WTC11 (cell line): ENCODE data around the gene FRMD4B. TPM values are rescaled to one million over a fixed set of nuclear protein-coding genes. Genes with fewer than 3 reads are reported as not detected.

ENCODE experiments used
- ATAC-seq: fragments of 200-7000 bp; cut with Tn5 transposase; 2 replicates; pipeline ENCODE4 v1.10.0; 2021; ENCODE audit warnings: mild to moderate bottlenecking, moderate library complexity
- CTCF ChIA-PET: fragments of 300-600 bp; sonication (Branson Sonifier 250); formaldehyde crosslinking; loops from one replicate; lab custom pipeline; 2021; ENCODE audit warnings: antibody characterized with exemption; lab: Charles Lee
- POLR2A ChIA-PET: fragments of 350-600 bp; sonication (Branson Sonifier 250); formaldehyde crosslinking; loops from one replicate; lab custom pipeline; 2021; ENCODE audit warnings: antibody characterized with exemption; lab: Charles Lee
- DNase-seq: peaks from one replicate; pipeline ENCODE4 v3.0.0; 2021; ENCODE audit warnings: low spot score
- H3K27ac Mint-ChIP-seq: 2 replicates; pipeline ENCODE4 v1.8.0; 2021; ENCODE audit warnings: mixed read lengths
- H3K27me3 Mint-ChIP-seq: 2 replicates; pipeline ENCODE4 v1.8.0; 2021; ENCODE audit warnings: low read depth, mild to moderate bottlenecking, moderate library complexity, mixed read lengths
- H3K36me3 Mint-ChIP-seq: 2 replicates; pipeline ENCODE4 v1.8.0; 2021; ENCODE audit warnings: mixed read lengths
- H3K4me1 Mint-ChIP-seq: 2 replicates; pipeline ENCODE4 v1.8.0; 2022; ENCODE audit warnings: mixed read lengths
- H3K4me3 Mint-ChIP-seq: 2 replicates; pipeline ENCODE4 v1.8.0; 2021; ENCODE audit warnings: mild to moderate bottlenecking, moderate library complexity, mixed read lengths
- H3K9me3 Mint-ChIP-seq: 2 replicates; pipeline ENCODE4 v1.8.0; 2021; ENCODE audit warnings: mixed read lengths
- AR ChIP-seq: fragments of 250-450 bp; sonication (Bioruptor Pico); IDR thresholded peaks from 2 replicates; pipeline ENCODE4 v1.9.0; 2021; ENCODE audit warnings: mild to moderate bottlenecking
- ATF3 ChIP-seq: sonication (generic); formaldehyde crosslinking; conservative IDR thresholded peaks from 2 replicates; pipeline ENCODE4 v1.8.1; 2022; ENCODE audit warnings: mild to moderate bottlenecking, missing genetic modification reagents
- E2F1 ChIP-seq: sonication (generic); formaldehyde crosslinking; IDR thresholded peaks from 2 replicates; pipeline ENCODE4 v1.8.0; 2022; ENCODE audit warnings: mild to moderate bottlenecking, missing genetic modification reagents
- E2F4 ChIP-seq: sonication (generic); formaldehyde crosslinking; IDR thresholded peaks from 2 replicates; pipeline ENCODE4 v1.8.1; 2022; ENCODE audit warnings: low read depth, mild to moderate bottlenecking, moderate library complexity, missing genetic modification reagents, borderline replicate concordance
- ELF4 ChIP-seq: sonication (generic); formaldehyde crosslinking; IDR thresholded peaks from 2 replicates; pipeline ENCODE4 v1.8.1; 2022; ENCODE audit warnings: low read depth, mild to moderate bottlenecking, moderate library complexity, missing genetic modification reagents
- FOXJ3 ChIP-seq: sonication (generic); formaldehyde crosslinking; IDR thresholded peaks from 2 replicates; pipeline ENCODE4 v1.9.0; 2021; ENCODE audit warnings: missing genetic modification reagents, mild to moderate bottlenecking, borderline replicate concordance
- HMGXB4 ChIP-seq: sonication (generic); formaldehyde crosslinking; IDR thresholded peaks from 2 replicates; pipeline ENCODE4 v1.8.1; 2023; ENCODE audit warnings: mild to moderate bottlenecking, moderate library complexity, missing genetic modification reagents
- JAZF1 ChIP-seq: fragments of 250-450 bp; sonication (Bioruptor Pico); IDR thresholded peaks from 2 replicates; pipeline ENCODE4 v1.9.0; 2021; ENCODE audit warnings: moderate library complexity, mild to moderate bottlenecking, inconsistent platforms
- MYBL2 ChIP-seq: sonication (generic); formaldehyde crosslinking; IDR thresholded peaks from 2 replicates; pipeline ENCODE4 v1.8.1; 2023; ENCODE audit warnings: mild to moderate bottlenecking, moderate library complexity, missing genetic modification reagents
- NR2C2 ChIP-seq: sonication (generic); formaldehyde crosslinking; IDR thresholded peaks from 2 replicates; pipeline ENCODE4 v1.8.0; 2022; ENCODE audit warnings: mild to moderate bottlenecking, missing genetic modification reagents
- PRRX2 ChIP-seq: fragments of 250-450 bp; sonication (Bioruptor Pico); IDR thresholded peaks from 2 replicates; pipeline ENCODE4 v1.8.0; 2021; ENCODE audit warnings: mild to moderate bottlenecking
- STAT6 ChIP-seq: sonication (generic); formaldehyde crosslinking; conservative IDR thresholded peaks from 2 replicates; pipeline ENCODE4 v1.8.1; 2023; ENCODE audit warnings: mild to moderate bottlenecking, low read depth, missing genetic modification reagents, moderate library complexity
- TCF7 ChIP-seq: sonication (generic); formaldehyde crosslinking; IDR thresholded peaks from 2 replicates; pipeline ENCODE4 v1.8.0; 2022; ENCODE audit warnings: mild to moderate bottlenecking, low read depth, missing genetic modification reagents, moderate library complexity
- TP53 ChIP-seq: sonication (generic); formaldehyde crosslinking; IDR thresholded peaks from 2 replicates; pipeline ENCODE4 v1.8.1; 2023; ENCODE audit warnings: mild to moderate bottlenecking, missing genetic modification reagents
- USF1 ChIP-seq: sonication (generic); formaldehyde crosslinking; IDR thresholded peaks from 2 replicates; pipeline ENCODE4 v1.8.0; 2022; ENCODE audit warnings: mild to moderate bottlenecking, missing genetic modification reagents
- ZBTB43 ChIP-seq: sonication (generic); formaldehyde crosslinking; IDR thresholded peaks from 2 replicates; pipeline ENCODE4 v1.8.1; 2023; ENCODE audit warnings: mild to moderate bottlenecking, missing genetic modification reagents
- ZNF232 ChIP-seq: sonication (generic); formaldehyde crosslinking; IDR thresholded peaks from 2 replicates; pipeline ENCODE4 v1.8.0; 2022; ENCODE audit warnings: mild to moderate bottlenecking, missing genetic modification reagents
- ZNF281 ChIP-seq: sonication (generic); formaldehyde crosslinking; IDR thresholded peaks from 2 replicates; pipeline ENCODE4 v1.8.0; 2023; ENCODE audit warnings: mild to moderate bottlenecking, missing genetic modification reagents
- ZNF425 ChIP-seq: fragments of 250-450 bp; sonication (Bioruptor Pico); conservative IDR thresholded peaks from 2 replicates; pipeline ENCODE4 v1.9.0; 2021; ENCODE audit warnings: mild to moderate bottlenecking
- total RNA-seq: library from RNA; stranded (reverse); gene quantifications from 3 replicates; pipeline ENCODE4 v1.2.3, GENCODE V29; 2021

Gene FRMD4B
- total RNA-seq, 1 experiment from 2014 or later: 6.7 TPM

GRCh38 chr3:69129531-69129930, 256.4 kb downstream of the FRMD4B start:
- peaks cover 4% of the 10 kb centered on the region; the same call in 1 of the 2 replicates for H3K4me1 Mint-ChIP-seq
- DNase-seq: no peak
- 0 out of 2 replicates have a peak, but pooled peaks cover 5% of the 10 kb centered on the region for H3K9me3 Mint-ChIP-seq
- POLR2A ChIA-PET: no interaction called here
- H3K4me3 Mint-ChIP-seq: no peak overlapping the region
- ATAC-seq: no peak
- H3K36me3 Mint-ChIP-seq: no peaks in the 10 kb centered on the region
- no peak overlapping the region for H3K27ac Mint-ChIP-seq
- CTCF ChIA-PET: interaction anchor here (0.9 kb wide), 1 partner anchor 8 kb away, joined by 3 read pairs; no protein-coding TSS in a partner anchor
- no peaks in the 10 kb centered on the region for H3K27me3 Mint-ChIP-seq
- TF ChIP-seq E2F4 (CRISPR knock-in tag) (no peak), ZBTB43 (CRISPR knock-in tag) (no peak), USF1 (CRISPR knock-in tag) (no peak), ELF4 (CRISPR knock-in tag) (no peak), E2F1 (no peak), TP53 (CRISPR knock-in tag) (no peak), ATF3 (CRISPR knock-in tag) (no peak), NR2C2 (CRISPR knock-in tag) (no peak), STAT6 (CRISPR knock-in tag) (no peak), ZNF281 (CRISPR knock-in tag) (no peak), AR (CRISPR knock-in tag) (no peak), PRRX2 (CRISPR knock-in tag) (no peak), FOXJ3 (CRISPR knock-in tag) (no peak), MYBL2 (CRISPR knock-in tag) (no peak), ZNF232 (CRISPR knock-in tag) (no peak), JAZF1 (CRISPR knock-in tag) (no peak), TCF7 (CRISPR knock-in tag) (no peak), HMGXB4 (CRISPR knock-in tag) (no peak), ZNF425 (no peak)
